Ovary (tissue), 3 donors: Measurements from ENCODE around the gene SNX18.

Experiments
- EP300 ChIP-seq: sonication (generic); formaldehyde crosslinking; IDR thresholded peaks from one replicate; pipeline ENCODE4 v1.6.1; 2017; ENCODE audit warnings: antibody characterized with exemption
- POLR2A ChIP-seq: fragments of 450-650 bp; IDR thresholded peaks from one replicate; pipeline ENCODE4 v1.6.1; 2017; ENCODE audit warnings: antibody characterized with exemption, mild to moderate bottlenecking, moderate library complexity
- TF ChIP-seq, protein P1 (sequence below), 3 donors: fragments of 450-650 bp in 2 of 3; fragments of 200-600 bp in 1 of 3; IDR thresholded peaks; one replicate each; pipeline versions ENCODE4 v1.5.1 to v1.8.0; 2016 to 2022; ENCODE audit warnings: antibody characterized with exemption in 3 of 3, mild to moderate bottlenecking in 1 of 3
- donor health status: DM: no; HTN: no; CAD: no.

- TF ChIP-seq, protein P1, sequence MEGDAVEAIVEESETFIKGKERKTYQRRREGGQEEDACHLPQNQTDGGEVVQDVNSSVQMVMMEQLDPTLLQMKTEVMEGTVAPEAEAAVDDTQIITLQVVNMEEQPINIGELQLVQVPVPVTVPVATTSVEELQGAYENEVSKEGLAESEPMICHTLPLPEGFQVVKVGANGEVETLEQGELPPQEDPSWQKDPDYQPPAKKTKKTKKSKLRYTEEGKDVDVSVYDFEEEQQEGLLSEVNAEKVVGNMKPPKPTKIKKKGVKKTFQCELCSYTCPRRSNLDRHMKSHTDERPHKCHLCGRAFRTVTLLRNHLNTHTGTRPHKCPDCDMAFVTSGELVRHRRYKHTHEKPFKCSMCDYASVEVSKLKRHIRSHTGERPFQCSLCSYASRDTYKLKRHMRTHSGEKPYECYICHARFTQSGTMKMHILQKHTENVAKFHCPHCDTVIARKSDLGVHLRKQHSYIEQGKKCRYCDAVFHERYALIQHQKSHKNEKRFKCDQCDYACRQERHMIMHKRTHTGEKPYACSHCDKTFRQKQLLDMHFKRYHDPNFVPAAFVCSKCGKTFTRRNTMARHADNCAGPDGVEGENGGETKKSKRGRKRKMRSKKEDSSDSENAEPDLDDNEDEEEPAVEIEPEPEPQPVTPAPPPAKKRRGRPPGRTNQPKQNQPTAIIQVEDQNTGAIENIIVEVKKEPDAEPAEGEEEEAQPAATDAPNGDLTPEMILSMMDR (IDR thresholded peaks at IDR 0.05) = no peak
- TF ChIP-seq POLR2A (no peak), EP300 (no peak)
These were observed 33.2 kb upstream of the SNX18 start for GRCh38 chr5:54484219-54484894.
